ENCODE measurements around the gene SEMA3E.

The SEMA3E gene

GRCh38 chr7:83468251-83468739, 180.6 kb downstream of the SEMA3E start:
- no peaks in the 10 kb centered on the region for H3K79me2 ChIP-seq (ENCODE audit: insufficient read depth, low read length)
- H3K27me3 ChIP-seq (ENCODE audit: insufficient read depth, low read length, poor library complexity, severe bottlenecking), result no peaks in the 10 kb centered on the region
- no peak overlapping the region for H3K9ac ChIP-seq (ENCODE audit: low read depth, low read length, poor library complexity, severe bottlenecking)
- peaks cover 5% of the 10 kb centered on the region for H3K4me1 ChIP-seq (ENCODE audit: insufficient read depth, low read length, poor library complexity, severe bottlenecking)
- H3K4me2 ChIP-seq (ENCODE audit: low read depth, low read length, poor library complexity, severe bottlenecking), result no peak overlapping the region
- no peak overlapping the region for H3K4me3 ChIP-seq (ENCODE audit: low read length, poor library complexity, severe bottlenecking)
- no peaks in the 10 kb centered on the region for H3F3A ChIP-seq (ENCODE audit: low read depth)
- no peaks in the 10 kb centered on the region for H3K36me3 ChIP-seq (ENCODE audit: insufficient read depth, low read length)
- TF ChIP-seq EZH2phosphoT487 (IDR thresholded peaks at IDR 0.05; ENCODE audit: borderline replicate concordance), result no peak
- no peak for TF ChIP-seq CTCF (conservative IDR thresholded peaks at IDR 0.05; ENCODE audit: low read length)
- H3K9me2 ChIP-seq (replicated peaks; ENCODE audit: low read depth, low read length), result no peaks in the 10 kb centered on the region
- no peaks in the 10 kb centered on the region for H3K9me3 ChIP-seq (ENCODE audit: insufficient read depth, low read depth, low read length)
- H2AFZ ChIP-seq (ENCODE audit: low read length), result no peak overlapping the region
- H4K20me1 ChIP-seq (ENCODE audit: insufficient read depth, low read length, poor library complexity, severe bottlenecking), result no peaks in the 10 kb centered on the region

- TF ChIP-seq CTCF (conservative IDR thresholded peaks at IDR 0.05; ENCODE audit: low read length), result no peak
- no peak for TF ChIP-seq EZH2phosphoT487 (IDR thresholded peaks at IDR 0.05; ENCODE audit: borderline replicate concordance)
- Histone ChIP-seq H3K9me2 (replicated peaks; ENCODE audit: low read depth, low read length) (no peaks in the 10 kb centered on the region), H3K9me3 (ENCODE audit: insufficient read depth, low read depth, low read length) (no peaks in the 10 kb centered on the region), H3K36me3 (ENCODE audit: insufficient read depth, low read length) (no peaks in the 10 kb centered on the region), H3K9ac (ENCODE audit: low read depth, low read length, poor library complexity, severe bottlenecking) (no peak overlapping the region), H3K79me2 (ENCODE audit: insufficient read depth, low read length) (no peaks in the 10 kb centered on the region), H3K27me3 (ENCODE audit: insufficient read depth, low read length, poor library complexity, severe bottlenecking) (no peaks in the 10 kb centered on the region), H3F3A (ENCODE audit: low read depth) (no peaks in the 10 kb centered on the region), H3K4me2 (ENCODE audit: low read depth, low read length, poor library complexity, severe bottlenecking) (no peak overlapping the region), H2AFZ (ENCODE audit: low read length) (no peak overlapping the region), H3K4me1 (ENCODE audit: insufficient read depth, low read length, poor library complexity, severe bottlenecking) (peaks cover 5% of the 10 kb centered on the region), H3K4me3 (ENCODE audit: low read length, poor library complexity, severe bottlenecking) (no peak overlapping the region), H4K20me1 (ENCODE audit: insufficient read depth, low read length, poor library complexity, severe bottlenecking) (no peaks in the 10 kb centered on the region)
These were observed 181.4 kb downstream of the SEMA3E start for GRCh38 chr7:83467493-83467892.

GRCh38 chr7:83466956-83467355, 182.0 kb downstream of the SEMA3E start:
- Histone ChIP-seq H3K36me3 (ENCODE audit: insufficient read depth, low read length) (no peaks in the 10 kb centered on the region), H3K9me3 (ENCODE audit: insufficient read depth, low read depth, low read length) (no peaks in the 10 kb centered on the region), H3K4me1 (ENCODE audit: insufficient read depth, low read length, poor library complexity, severe bottlenecking) (peaks cover 5% of the 10 kb centered on the region), H3F3A (ENCODE audit: low read depth) (no peaks in the 10 kb centered on the region), H2AFZ (ENCODE audit: low read length) (no peak overlapping the region), H3K27me3 (ENCODE audit: insufficient read depth, low read length, poor library complexity, severe bottlenecking) (no peaks in the 10 kb centered on the region), H3K9me2 (replicated peaks; ENCODE audit: low read depth, low read length) (no peaks in the 10 kb centered on the region), H3K79me2 (ENCODE audit: insufficient read depth, low read length) (no peaks in the 10 kb centered on the region), H3K4me3 (ENCODE audit: low read length, poor library complexity, severe bottlenecking) (no peak overlapping the region), H3K9ac (ENCODE audit: low read depth, low read length, poor library complexity, severe bottlenecking) (no peak overlapping the region), H3K4me2 (ENCODE audit: low read depth, low read length, poor library complexity, severe bottlenecking) (no peak overlapping the region), H4K20me1 (ENCODE audit: insufficient read depth, low read length, poor library complexity, severe bottlenecking) (no peaks in the 10 kb centered on the region)
- TF ChIP-seq EZH2phosphoT487 (IDR thresholded peaks at IDR 0.05; ENCODE audit: borderline replicate concordance) (no peak), CTCF (conservative IDR thresholded peaks at IDR 0.05; ENCODE audit: low read length) (no peak)
